DND-41 (cell line): ENCODE measurements around the gene ANKRD55.

Experiments used
- ATAC-seq: fragments of 200-7000 bp; cut with Tn5 transposase; 3 replicates; pipeline ENCODE4 v1.9.1; 2021; ENCODE audit warnings: low read depth; ENCODE audit not compliant: insufficient read depth
- DNase-seq: peaks from one replicate; pipeline ENCODE4 v3.0.0-alpha.2; 2020
- H2AFZ ChIP-seq: 2 replicates; pipeline ENCODE4 v1.6.0; 2012; ENCODE audit warnings: low read depth, low read length
- H3K27ac ChIP-seq: 2 replicates; pipeline ENCODE4 v1.5.1; 2012; ENCODE audit warnings: low read length, inconsistent platforms
- H3K27me3 ChIP-seq: fragments of 200-600 bp; sonication (generic); 2 replicates; pipeline ENCODE4 v1.6.0; 2012; ENCODE audit warnings: low read length, mild to moderate bottlenecking, inconsistent platforms; ENCODE audit not compliant: insufficient read depth, poor library complexity
- H3K36me3 ChIP-seq: 2 replicates; pipeline ENCODE4 v1.5.1; 2012; ENCODE audit warnings: low read length, inconsistent platforms; ENCODE audit not compliant: insufficient read depth
- H3K4me1 ChIP-seq: 2 replicates; pipeline ENCODE4 v1.5.1; 2012; ENCODE audit warnings: mild to moderate bottlenecking, low read length; ENCODE audit not compliant: insufficient read depth
- H3K4me2 ChIP-seq: 2 replicates; pipeline ENCODE4 v1.6.0; 2012; ENCODE audit warnings: mild to moderate bottlenecking, moderate library complexity, low read length, inconsistent platforms; ENCODE audit not compliant: insufficient read depth
- H3K4me3 ChIP-seq, 2 experiments: fragments of 200-600 bp in 1 of 2; shearing (Covaris generic) in 1 of 2; 2 replicates each; pipeline ENCODE4 v1.5.1; 2012 to 2016; ENCODE audit warnings: inconsistent platforms in 2 of 2, low read length in 2 of 2, mild to moderate bottlenecking in 2 of 2, low read depth in 1 of 2, moderate library complexity in 1 of 2
- H3K79me2 ChIP-seq: 2 replicates; pipeline ENCODE4 v1.6.0; 2012; ENCODE audit warnings: low read length, inconsistent platforms; ENCODE audit not compliant: insufficient read depth
- H3K9ac ChIP-seq: 2 replicates; pipeline ENCODE4 v1.6.0; 2012; ENCODE audit warnings: low read depth, mild to moderate bottlenecking, inconsistent platforms, low read length, moderate library complexity
- H3K9me3 ChIP-seq: 2 replicates; pipeline ENCODE4 v1.5.1; 2012; ENCODE audit warnings: low read length, moderate library complexity, mild to moderate bottlenecking, inconsistent platforms; ENCODE audit not compliant: insufficient read depth, severe bottlenecking
- H4K20me1 ChIP-seq: 2 replicates; pipeline ENCODE4 v1.6.0; 2012; ENCODE audit warnings: low read length; ENCODE audit not compliant: insufficient read depth
- CTCF ChIP-seq: IDR thresholded peaks from 2 replicates; pipeline ENCODE4 v1.5.1; 2012; ENCODE audit warnings: borderline replicate concordance, low read length, moderate library complexity, mild to moderate bottlenecking; ENCODE audit not compliant: poor library complexity, severe bottlenecking; ENCODE audit errors: extremely low read depth
- EZH2 ChIP-seq: IDR thresholded peaks from 3 replicates; pipeline ENCODE4 v1.6.1; 2012; ENCODE audit warnings: borderline replicate concordance, low read depth, mild to moderate bottlenecking, moderate library complexity, low read length, inconsistent platforms; ENCODE audit not compliant: severe bottlenecking

ANKRD55 gene

DNA sequence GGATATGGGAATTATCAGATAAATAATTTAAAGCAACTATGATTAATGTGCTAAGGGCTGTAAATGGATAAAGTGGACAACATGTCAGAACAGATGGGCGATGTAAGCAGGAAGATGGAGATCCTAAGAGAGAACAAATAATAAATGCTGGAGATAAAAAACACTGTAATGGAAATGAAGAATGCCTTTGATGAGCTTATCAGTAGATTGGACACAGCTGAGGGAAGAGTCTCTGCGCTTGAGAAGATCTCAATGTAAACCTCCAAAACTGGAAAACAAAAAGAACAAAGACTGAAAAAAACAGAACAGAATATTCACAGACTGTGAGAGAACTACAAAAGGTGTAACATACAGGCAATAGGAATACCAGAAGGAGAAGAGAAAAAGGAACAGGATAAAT, 102.5 kb downstream of the ANKRD55 start:
- Histone ChIP-seq H3K4me2 (no peak overlapping the region), H3K79me2 (no peaks in the 10 kb centered on the region), H3K27me3 (peaks cover 3% of the 10 kb centered on the region), H3K4me3 (no peak overlapping the region), H2AFZ (no peak overlapping the region), H3K9me3 (no peaks in the 10 kb centered on the region), H4K20me1 (no peaks in the 10 kb centered on the region), H3K27ac (no peak overlapping the region), H3K36me3 (no peaks in the 10 kb centered on the region), H3K4me1 (no peaks in the 10 kb centered on the region), H3K9ac (no peak overlapping the region)
- TF ChIP-seq EZH2 (no peak), CTCF (no peak)
- ATAC-seq (no peak), DNase-seq (no peak)

- Histone ChIP-seq H3K4me1 (no peaks in the 10 kb centered on the region), H3K27me3 (peaks cover 3% of the 10 kb centered on the region), H4K20me1 (no peaks in the 10 kb centered on the region), H3K4me3 (no peak overlapping the region), H3K36me3 (no peaks in the 10 kb centered on the region), H3K79me2 (no peaks in the 10 kb centered on the region), H3K4me2 (no peak overlapping the region), H2AFZ (no peak overlapping the region), H3K9ac (no peak overlapping the region), H3K9me3 (no peaks in the 10 kb centered on the region), H3K27ac (no peak overlapping the region)
- DNase-seq, result no peak
- TF ChIP-seq EZH2 (no peak), CTCF (no peak)
- ATAC-seq, result no peak
Measured at GRCh38 chr5:56129288-56129687, 103.8 kb downstream of the ANKRD55 start.

DNA sequence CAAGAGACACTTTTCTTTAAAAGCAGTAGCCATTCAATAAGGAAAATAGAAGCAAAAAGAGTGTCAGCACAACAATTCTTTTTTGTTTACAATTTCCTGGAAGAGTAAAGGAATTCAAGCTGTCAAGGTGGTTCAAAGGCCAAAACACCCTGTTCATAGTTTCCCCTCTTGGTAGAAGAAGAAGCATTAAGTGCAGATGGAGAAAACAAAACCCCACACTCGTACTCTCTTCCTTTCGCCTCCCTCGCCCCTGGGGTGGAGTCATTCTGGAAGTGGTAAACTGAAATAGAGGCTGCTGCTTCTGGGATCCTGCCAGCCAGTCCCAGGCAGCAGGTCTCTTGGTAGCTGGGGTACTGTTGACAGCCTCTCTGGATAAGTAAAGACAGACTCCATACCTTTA, 105.0 kb downstream of the ANKRD55 start:
- TF ChIP-seq CTCF, result no peak
- TF ChIP-seq EZH2, result no peak
- no peak overlapping the region for H3K4me2 ChIP-seq
- H3K9ac ChIP-seq, result no peak overlapping the region
- ATAC-seq (no peak), DNase-seq (no peak)
- H4K20me1 ChIP-seq, result no peaks in the 10 kb centered on the region
- peaks cover 3% of the 10 kb centered on the region for H3K27me3 ChIP-seq
- H2AFZ ChIP-seq, result no peak overlapping the region
- H3K79me2 ChIP-seq, result no peaks in the 10 kb centered on the region
- H3K36me3 ChIP-seq, result no peaks in the 10 kb centered on the region
- no peaks in the 10 kb centered on the region for H3K9me3 ChIP-seq
- no peaks in the 10 kb centered on the region for H3K4me1 ChIP-seq
- H3K27ac ChIP-seq, result no peak overlapping the region
- no peak overlapping the region for H3K4me3 ChIP-seq
